ENCODE results near the gene TRHDE.
"Not testable (repeated sequence)": the region's sequence is repeated elsewhere in the genome, so short reads cannot be mapped to it uniquely, and the experiment has no call there.

The TRHDE gene

DNA sequence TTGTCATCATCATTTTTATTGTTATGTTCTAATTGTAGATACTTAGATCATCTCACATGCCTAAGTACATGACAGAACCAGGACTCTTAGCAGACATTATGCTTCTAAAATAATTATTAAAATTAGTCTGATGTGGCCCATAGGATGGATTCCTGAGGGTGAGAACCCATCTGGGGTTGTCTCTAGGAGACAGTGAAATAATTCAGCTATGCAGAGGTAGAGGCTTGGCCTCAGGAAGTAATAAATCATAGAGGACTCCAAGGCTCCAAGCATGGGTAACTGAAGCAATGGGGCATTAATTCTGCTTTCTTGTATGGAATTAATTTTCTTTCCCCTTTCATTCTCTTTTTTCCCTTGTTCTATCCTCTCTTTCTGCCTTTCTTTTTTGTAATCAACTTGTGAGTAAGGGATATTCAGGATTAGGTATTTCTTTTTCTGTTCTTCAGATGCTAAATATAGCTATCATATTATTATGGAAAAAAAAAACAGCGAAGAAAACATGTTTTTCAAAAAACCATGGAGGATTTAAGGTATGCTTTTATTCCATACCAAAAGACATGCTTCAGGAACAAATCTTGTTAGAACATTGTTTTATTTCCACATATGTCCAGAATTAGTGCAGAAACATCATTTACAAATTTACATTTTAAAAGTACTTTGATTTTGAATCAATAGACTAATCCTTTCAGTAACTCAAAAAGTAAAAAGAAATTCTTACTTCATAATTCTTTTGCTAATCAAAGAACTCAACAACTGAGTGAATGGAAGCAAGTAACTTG, 263.2 kb downstream of the TRHDE start:
- DNase-seq, result no peak

DNA sequence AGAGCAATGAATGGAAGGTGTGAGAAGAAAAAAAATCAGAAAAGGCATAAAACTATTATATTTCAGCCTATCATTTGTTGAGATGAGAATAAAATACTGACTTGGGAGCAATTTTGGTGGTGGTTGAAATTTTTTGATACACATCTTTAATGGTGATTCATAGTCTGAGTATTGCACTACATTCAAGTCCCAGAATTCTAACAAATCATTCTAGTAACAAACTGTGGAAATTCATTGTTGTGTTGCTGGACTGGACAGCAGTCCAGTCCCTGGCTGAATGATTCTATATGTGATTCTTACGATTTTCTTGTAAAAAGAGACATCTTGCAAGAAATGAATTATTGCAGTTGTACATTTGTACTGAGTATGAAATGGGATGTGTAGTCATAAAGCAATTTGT, 268.6 kb downstream of the TRHDE start:
- DNase-seq, result no peak

DNA sequence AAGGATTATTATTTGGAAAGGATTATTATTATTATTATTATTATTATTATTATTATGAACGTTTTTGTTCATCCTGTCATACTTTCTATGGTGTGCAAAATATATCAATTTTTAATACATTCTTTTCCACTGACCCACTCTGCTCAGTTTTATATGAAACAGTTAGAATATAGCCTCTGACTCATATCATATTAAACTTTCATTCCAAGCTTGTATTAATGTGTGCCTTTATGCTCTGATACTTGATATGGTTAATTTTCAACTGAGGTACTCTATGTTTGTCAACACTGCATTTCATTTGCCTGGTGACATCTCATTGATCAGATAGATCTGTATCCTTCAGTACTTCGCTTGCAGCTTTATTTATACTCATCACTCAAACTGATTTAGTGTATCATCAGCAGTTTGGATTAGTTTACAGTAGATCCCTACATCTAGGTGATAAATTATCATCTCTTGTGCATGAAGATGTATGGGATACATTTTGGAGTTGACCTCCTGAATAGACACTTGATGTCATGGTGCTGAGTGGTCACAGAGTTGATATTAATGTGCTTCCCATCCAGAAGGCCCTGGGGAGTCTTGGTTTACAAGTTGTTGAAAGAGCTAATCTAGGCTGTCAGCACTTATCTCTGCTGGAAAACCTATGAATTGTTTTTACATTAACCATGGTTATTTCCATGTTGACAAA, 271.8 kb downstream of the TRHDE start:
- DNase-seq, result no peak

DNA sequence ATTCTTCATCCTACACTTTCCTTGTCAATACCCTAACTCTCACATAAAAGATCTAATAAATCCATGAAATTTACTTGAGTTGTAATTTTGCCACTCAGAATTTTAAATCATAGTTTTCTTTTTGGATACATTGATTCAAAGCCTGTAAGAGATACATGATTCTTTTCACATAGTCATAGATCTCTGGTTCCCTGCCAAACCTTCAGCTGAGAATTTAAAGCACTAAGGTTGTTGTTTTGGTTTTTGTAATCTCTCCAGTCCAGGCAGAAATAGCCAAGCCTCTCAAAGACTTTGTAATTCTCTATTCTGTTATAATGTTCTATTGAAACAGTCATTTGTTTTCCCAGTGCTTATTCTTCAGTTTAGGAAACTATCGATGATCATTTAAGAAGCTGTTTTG, 273.9 kb downstream of the TRHDE start:
- no peak for DNase-seq

DNA sequence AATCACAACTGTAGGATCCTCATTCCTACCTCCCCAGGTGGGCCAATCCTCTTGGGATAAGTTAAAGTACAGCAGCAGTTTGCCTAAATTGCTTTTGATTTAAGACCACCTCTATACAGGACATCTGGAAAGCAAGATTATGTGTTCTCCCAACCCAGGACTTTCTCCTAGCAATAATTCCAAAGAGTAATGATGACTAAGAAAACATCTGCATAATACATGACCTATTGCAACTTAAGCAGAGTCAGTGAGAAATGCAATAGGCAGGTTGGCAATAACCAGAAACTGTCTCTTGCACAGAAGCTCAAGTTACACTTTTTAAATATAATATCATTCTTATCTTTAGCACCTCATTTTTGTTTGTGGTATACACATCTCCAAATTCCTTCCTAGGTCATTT, 275.4 kb downstream of the TRHDE start:
- DNase-seq, result no peak

DNA sequence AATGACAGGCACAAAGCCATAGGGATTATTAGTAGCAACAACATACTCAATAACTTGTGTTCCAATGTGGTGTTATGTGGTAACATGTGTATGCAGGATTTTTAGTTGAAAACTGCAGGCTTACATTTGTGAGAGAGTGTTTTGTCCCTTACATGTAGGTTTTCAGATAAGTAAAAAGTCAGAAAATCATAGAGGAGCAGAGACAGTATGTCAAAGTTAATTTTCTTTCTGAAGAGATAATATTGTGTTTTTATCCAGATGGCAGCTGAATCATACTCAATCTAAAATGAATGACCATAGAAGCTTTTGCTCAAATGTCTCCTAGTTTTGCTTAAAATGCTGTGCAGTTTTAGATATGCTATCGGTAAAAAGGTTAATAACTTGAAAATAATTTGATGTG, 277.0 kb downstream of the TRHDE start:
- DNase-seq, result no peak

DNA sequence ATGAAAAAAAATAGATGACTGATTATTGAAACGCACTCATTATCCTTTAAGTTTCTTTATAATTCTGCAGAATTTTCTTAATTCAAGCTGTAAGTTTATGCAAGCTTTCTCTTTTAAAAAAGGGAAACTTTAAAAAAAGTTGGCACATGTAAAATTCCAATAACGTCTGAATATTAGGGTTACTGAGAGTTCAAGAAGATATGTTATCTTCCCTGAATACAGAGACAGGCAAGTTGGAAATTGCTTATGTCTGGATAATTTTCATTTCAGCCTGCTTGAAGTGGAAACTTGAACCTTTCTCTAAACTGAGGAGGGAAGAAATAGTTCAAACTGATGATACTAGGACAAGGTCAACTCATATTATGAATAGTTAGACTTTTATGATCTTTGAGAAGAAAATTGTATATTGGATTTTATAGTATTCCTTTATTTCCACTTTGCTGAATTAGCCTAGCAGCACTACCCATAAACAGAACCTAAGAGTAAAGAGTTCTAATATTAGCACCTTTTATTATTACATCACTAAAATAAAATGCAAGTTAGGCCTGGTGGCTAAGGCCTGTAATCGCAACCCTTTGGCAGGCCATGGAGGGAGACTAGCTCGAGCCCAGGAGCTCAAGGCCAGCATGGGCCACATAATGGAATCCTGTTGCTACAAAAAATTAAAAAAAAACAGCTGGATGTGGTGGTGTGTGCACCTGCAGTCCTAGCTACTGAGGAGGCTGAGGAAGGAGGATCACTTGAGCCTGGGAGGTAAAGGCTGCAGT, 288.0 kb downstream of the TRHDE start:
- no peak for DNase-seq

GRCh38 chr12:72570601-72571000, 298.4 kb downstream of the TRHDE start:
- no peak for DNase-seq

DNA sequence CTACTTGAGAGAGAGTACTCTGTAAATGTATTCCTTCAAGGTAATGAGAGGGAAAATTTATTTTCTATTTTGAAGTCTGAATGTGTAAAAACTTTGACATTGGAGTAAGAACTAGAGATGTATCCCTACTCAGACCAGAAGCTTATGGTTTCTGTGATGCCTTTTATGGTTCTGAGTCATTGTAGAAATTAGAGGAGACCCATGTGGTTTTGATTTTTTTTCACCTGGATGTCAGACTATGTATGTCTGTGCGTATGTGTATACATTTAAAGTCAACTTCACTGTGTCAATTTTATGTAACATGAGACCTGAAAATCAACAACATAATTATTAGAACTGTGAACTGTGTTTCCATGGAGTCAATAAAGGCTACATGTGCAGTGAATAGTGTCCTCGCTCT, 302.0 kb downstream of the TRHDE start:
- no peak for DNase-seq

DNA sequence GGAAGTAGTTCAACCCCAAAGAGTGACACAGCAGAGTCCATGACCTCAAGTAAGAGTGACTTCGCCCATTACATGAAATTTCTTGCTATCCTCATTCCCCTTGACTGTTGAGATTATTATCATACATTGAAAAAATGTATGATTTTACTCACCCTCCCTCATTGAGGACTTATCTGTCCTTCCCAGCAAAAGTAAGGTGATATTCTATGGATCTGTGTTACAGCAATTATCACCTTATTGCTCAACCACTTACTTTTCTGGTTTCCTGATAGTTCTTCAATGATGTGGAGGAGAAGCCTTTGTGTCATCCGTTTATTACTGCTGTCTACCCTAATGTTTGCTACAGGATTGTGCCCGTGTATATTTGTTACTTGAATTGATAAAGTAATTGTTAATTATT, 306.2 kb downstream of the TRHDE start:
- DNase-seq, result no peak

DNA sequence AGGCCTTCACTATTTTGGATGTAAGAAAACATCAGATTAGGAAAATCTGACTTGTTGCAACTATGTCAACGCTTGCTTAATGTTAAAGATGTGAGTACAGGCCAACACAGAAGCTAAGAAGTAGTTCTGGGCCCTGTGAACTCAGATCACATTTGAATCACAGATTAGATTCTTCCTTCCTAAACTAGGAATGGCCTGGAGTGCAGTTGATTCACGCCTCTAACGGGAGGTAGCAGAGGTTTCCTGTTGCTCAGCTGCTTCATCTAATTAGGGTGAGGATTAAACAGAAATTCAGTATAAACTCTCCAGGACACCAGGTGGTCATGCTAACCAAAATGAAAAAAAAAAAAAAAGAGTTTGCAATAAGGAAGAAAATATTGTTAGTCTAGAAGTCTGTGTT, 314.3 kb downstream of the TRHDE start:
- no peak for DNase-seq

DNA sequence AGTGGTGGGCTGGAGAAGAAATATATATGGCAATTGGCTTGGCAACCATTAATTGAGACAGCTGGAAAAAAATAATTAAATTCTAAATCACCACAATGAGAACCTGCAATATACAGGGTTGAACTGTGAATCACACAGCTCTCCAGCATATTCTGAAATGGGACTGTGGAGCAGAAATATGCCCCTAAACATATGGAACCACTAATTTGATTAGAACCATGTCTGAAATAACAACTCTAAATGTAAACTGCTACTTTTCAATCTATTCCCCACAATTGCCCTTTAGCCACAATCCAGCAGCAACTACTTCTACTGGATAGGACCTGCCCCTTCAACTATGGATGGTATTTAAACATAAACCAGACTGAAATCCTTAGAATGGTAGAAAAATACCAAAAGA, 330.4 kb downstream of the TRHDE start:
- no peak for DNase-seq

- no peak for DNase-seq
Observed at GRCh38 chr12:72605975-72606374, 333.8 kb downstream of the TRHDE start.

GRCh38 chr12:72610342-72610741, 338.2 kb downstream of the TRHDE start:
- no peak for DNase-seq

DNA sequence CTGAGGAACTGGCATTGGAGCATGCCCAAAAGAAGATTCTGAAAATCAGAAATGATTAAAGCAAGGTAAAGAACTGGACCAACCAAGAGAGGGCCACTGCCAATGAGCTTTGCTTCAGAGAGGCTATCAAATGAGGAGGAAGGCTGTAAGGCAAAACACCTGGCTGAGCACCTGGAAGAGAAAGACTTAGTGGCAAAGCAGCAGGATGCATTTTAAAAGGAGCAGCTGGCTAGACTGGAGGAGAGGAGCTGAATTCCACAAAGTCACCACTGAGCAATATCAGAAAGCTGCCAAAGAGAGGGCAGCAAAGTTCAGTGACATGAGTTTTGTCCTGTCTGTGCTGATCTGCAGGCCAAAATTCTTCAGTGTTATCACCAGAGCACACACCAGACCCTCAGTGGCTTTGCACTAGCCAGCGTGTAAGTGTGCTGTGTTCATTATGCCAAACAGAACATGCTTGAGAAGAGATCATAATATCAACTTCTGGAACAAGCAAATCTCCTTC, 338.7 kb downstream of the TRHDE start:
- no peak for DNase-seq

DNA sequence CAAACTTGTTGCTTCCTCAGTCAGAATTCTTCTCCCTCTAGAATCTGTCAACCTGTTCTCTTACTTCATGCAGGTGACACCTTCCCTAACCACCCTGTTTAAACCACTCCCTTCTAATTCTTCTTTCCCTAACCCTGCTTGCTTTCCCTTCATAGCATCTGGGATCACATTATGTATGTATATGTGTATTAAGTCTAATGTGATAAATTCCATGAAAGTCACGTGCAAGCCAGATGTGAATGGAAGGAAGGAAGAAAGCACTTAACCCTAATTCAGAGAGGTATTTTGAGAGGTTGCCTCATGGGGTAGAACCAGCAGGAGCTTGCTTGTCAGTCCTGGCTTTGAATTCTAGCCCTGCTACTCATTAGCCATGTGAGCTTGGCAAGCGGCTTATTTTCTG, 340.0 kb downstream of the TRHDE start:
- no peak for DNase-seq

DNA sequence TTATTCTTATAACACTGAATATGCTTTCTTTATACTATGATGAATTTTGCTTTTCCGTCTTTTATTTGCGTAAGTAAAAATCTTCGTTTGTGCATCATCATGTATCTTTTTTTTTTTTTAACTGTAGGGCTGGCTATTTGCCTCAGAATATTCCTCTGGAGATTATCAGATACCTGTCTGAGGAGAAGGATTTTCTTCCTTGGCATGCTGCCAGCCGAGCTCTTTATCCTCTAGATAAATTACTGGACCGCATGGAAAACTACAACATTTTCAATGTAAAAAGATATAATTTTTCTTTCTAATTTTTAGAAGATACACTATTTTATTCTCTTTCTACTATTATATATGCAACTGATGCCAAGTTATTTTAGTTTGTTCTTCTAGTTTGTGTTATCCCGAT, 346.6 kb downstream of the TRHDE start:
- DNase-seq, result no peak

GRCh38 chr12:72622556-72622955, 350.4 kb downstream of the TRHDE start:
- DNase-seq, result no peak

DNA sequence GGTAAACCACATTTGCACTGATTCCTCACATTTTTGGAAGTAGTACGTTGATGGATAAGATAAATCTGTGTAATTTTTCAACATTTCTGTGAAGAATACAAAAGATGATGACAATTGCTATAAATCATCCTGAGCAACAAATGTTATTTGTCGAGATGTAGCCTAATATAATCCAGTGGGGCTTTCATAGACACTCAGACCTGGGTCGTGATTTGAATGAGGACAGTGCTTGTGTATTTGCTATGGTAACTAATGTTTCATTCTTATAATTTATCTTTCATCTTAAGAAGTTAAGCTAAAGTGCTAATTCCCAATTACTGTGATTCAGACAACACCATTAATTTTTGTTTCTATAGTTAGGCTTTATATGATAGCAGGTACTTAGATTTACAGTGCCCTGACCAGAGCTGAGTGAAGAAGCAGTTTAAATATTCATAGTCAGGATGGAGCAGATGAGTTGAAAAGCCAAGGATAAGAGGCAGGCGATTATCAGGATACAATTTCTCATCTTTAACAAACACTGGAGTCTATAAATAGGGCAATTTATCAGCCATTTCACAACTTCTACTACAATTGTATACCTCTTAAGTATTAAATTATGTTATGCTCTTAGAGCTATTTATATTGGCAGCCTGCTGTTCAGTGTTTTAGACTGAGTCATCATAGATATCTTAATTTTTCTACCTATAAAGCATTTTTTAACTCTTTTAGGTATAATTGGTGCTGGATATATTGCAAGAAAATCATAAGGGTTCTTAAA, 359.9 kb downstream of the TRHDE start:
- no peak for DNase-seq

DNA sequence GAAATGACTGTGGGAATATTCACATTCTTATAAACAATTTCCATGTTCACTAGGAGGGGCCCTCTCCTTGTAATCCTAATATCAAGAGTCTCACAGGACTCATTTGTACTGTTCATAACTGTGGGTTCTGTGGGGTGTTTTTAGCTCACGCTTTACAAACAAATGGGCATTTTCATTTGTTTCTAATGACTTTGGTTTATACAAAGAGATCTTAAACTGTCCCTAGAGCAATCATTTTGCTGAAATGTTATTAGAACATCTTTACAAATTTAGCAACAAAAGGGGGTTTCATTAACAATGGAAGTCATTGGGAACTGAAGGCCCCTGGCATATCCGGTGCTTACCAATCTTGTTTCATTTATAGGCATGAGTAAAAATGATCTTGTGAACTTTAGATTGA, 370.5 kb downstream of the TRHDE start:
- no peak for DNase-seq

DNA sequence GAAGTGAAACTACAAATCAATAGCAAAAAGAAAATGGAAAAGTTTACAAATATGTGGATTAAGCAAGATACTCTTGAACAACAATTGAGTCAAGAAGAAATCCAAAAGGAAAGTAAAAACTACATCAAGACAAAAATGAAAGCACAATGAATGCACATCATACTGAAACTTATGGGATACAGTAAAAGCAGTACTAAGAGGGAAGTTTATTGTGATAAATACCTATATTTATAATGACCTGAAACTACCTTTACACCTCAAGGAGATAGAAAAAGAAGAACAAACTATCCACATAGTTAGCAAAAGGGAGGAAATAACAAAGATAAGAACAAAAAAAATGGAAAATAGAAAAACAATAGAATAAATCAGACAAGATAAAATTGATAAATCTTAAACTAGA, 375.0 kb downstream of the TRHDE start:
- DNase-seq, result no peak

DNA sequence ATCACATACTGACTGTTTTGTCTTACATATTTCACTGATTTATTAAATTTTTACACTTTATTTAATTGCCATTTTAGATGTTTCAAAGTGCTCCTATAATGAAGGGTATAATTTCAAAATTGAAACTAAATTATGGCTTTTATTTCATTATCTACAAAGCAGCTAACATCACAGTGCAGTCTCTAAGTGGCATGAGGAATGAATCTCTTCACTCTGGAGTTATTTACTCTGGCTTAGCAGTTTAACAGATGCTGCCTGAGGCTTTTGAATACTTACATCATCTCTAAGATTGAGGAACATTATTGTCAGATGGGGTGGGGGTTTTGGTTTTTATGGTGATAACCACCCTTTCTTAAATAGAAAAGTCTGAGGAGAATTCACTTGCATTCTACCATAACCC, 386.4 kb downstream of the TRHDE start:
- DNase-seq, result no peak

- not testable (repeated sequence) for DNase-seq
Observed at GRCh38 chr12:72660174-72660573, 388.0 kb downstream of the TRHDE start.

All from T1000 (cell line).